Esophagus muscularis mucosa (tissue), 4 donors: ENCODE data around the gene ADORA1. TPM values are rescaled to one million over a fixed set of nuclear protein-coding genes. Genes with fewer than 3 reads are reported as not detected.

Experiments used
- DNase-seq: peaks from one replicate; pipeline ENCODE4 v3.0.0-alpha.2; 2017; ENCODE audit errors: extremely low spot score
- H3K27ac ChIP-seq, 4 donors: fragments of 200-600 bp; sonication (generic); replicated peaks in 1 of 4; 1 replicate in 3 of 4; 2 replicates in 1 of 4; pipeline ENCODE4 v1.5.1; 2016 to 2019; ENCODE audit warnings: mild to moderate bottlenecking in 1 of 4
- H3K27me3 ChIP-seq, 4 donors: fragments of 200-600 bp; sonication (generic); one replicate each; pipeline versions ENCODE4 v1.5.1 to v1.6.0; 2016 to 2019
- H3K36me3 ChIP-seq, 4 donors: fragments of 200-600 bp; sonication (generic); one replicate each; pipeline ENCODE4 v1.5.1; 2016 to 2019
- H3K4me1 ChIP-seq, 4 donors: fragments of 200-600 bp; sonication (generic); one replicate each; pipeline ENCODE4 v1.5.1; 2016 to 2019
- H3K4me3 ChIP-seq, 4 donors: fragments of 200-600 bp; sonication (generic); 1 replicate in 2 of 4; 2 replicates in 2 of 4; pipeline ENCODE4 v1.5.1; 2016 to 2019; ENCODE audit warnings: mild to moderate bottlenecking in 4 of 4, moderate library complexity in 1 of 4
- H3K9me3 ChIP-seq, 4 donors: fragments of 200-600 bp; sonication (generic); 1 replicate in 3 of 4; 2 replicates in 1 of 4; pipeline ENCODE4 v1.5.1; 2016 to 2019
- EP300 ChIP-seq: sonication (generic); formaldehyde crosslinking; IDR thresholded peaks from one replicate; pipeline ENCODE4 v1.6.1; 2017; ENCODE audit warnings: antibody characterized with exemption
- POLR2A ChIP-seq: fragments of 450-650 bp; IDR thresholded peaks from one replicate; pipeline ENCODE4 v1.6.1; 2017; ENCODE audit warnings: antibody characterized with exemption, moderate library complexity, mild to moderate bottlenecking, low read depth
- POLR2AphosphoS5 ChIP-seq, 2 donors: sonication (generic); formaldehyde crosslinking; IDR thresholded peaks; one replicate each; pipeline ENCODE4 v1.6.1; 2017; ENCODE audit warnings: antibody characterized with exemption in 2 of 2
- WGBS: methylation state at CpG from one replicate; pipeline ENCODE4 v1.1.5; 2018; 5-methylcytosine and 5-hydroxymethylcytosine counted together
- intact Hi-C: fragments of 100-400 bp; cut with DNase I; formaldehyde crosslinking; loops from one replicate; pipeline ENCODE4 v1.15.1; 2023
- total RNA-seq, 4 donors: library from RNA; depleted of rRNA; stranded (reverse); fragments of >200 nt; gene quantifications; one replicate each; pipeline versions ENCODE4 v1.1.0 to v1.2.1, GENCODE V29; 2016
- TF ChIP-seq, protein P1 (sequence below), 3 experiments: fragments of 200-600 bp in 2 of 3; fragments of 450-650 bp in 1 of 3; sonication (generic) in 2 of 3; IDR thresholded peaks; one replicate each; pipeline ENCODE4 v1.5.1; 2017 to 2019; ENCODE audit warnings: antibody characterized with exemption in 3 of 3, mild to moderate bottlenecking in 2 of 3, moderate library complexity in 1 of 3

The ADORA1 gene
- total RNA-seq, 4 donors from 2014 or later, result 0.34 to 1.7 (median 0.80) TPM

DNA sequence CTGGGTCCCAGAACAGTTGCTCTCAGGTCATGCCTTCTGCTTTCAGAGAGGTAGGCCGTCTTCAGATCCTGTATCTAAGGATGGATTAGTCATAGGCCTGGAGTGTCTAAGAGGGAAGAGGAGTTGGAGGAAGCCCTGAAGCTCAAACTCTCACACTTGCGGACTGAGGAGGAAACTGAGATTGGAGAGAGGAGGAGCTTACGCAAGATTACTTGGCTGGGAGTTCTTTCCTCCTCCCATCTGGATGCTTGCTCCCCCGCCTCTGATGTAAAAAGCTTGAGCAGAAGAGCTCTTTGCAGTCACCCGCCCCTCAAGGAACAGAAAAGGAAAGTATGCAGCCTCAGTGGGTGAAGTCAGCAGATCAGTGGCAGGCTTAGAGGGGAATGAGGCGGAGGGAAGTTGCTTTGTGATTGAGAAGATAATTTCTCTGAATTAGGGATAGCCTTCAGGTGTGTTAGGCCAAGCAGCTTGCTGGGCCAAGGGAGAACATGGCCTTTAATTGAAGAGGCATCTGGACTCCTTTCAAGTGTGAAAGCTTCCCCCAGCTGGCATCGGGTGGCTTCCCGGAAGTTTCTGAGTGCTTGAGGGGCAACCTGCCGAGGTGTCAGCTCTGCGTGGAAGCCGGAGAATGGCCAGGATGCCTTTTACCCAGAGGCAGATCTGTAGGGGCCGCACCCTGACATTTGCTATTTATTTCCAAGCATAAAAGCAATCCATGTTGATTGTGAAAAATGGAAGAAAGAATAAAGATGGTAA is 6.6 kb downstream of the ADORA1 start:
- TF ChIP-seq EP300 (no peak), POLR2AphosphoS5 (IDR thresholded peaks at IDR 0.05) (no peak), POLR2A (no peak)
- TF ChIP-seq, protein P1, sequence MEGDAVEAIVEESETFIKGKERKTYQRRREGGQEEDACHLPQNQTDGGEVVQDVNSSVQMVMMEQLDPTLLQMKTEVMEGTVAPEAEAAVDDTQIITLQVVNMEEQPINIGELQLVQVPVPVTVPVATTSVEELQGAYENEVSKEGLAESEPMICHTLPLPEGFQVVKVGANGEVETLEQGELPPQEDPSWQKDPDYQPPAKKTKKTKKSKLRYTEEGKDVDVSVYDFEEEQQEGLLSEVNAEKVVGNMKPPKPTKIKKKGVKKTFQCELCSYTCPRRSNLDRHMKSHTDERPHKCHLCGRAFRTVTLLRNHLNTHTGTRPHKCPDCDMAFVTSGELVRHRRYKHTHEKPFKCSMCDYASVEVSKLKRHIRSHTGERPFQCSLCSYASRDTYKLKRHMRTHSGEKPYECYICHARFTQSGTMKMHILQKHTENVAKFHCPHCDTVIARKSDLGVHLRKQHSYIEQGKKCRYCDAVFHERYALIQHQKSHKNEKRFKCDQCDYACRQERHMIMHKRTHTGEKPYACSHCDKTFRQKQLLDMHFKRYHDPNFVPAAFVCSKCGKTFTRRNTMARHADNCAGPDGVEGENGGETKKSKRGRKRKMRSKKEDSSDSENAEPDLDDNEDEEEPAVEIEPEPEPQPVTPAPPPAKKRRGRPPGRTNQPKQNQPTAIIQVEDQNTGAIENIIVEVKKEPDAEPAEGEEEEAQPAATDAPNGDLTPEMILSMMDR (IDR thresholded peaks at IDR 0.05), result no peak
- DNase-seq, result no peak
- Histone ChIP-seq H3K9me3 (no peaks in the 10 kb centered on the region), H3K36me3 (no peaks in the 10 kb centered on the region), H3K4me3 (no peak overlapping the region), H3K4me1 (peaks cover 11 to 16% (median 14%) of the 10 kb centered on the region in 4 donors), H3K27ac (peak overlapping the region in 1 of 4 donors; percentile 16), H3K27me3 (peaks cover 0 to 5% (median 0%) of the 10 kb centered on the region in 4 donors)
- WGBS, result 77% methylated on average over 12 of the region's 12 CpGs
- intact Hi-C loops, result no loop called here

DNA sequence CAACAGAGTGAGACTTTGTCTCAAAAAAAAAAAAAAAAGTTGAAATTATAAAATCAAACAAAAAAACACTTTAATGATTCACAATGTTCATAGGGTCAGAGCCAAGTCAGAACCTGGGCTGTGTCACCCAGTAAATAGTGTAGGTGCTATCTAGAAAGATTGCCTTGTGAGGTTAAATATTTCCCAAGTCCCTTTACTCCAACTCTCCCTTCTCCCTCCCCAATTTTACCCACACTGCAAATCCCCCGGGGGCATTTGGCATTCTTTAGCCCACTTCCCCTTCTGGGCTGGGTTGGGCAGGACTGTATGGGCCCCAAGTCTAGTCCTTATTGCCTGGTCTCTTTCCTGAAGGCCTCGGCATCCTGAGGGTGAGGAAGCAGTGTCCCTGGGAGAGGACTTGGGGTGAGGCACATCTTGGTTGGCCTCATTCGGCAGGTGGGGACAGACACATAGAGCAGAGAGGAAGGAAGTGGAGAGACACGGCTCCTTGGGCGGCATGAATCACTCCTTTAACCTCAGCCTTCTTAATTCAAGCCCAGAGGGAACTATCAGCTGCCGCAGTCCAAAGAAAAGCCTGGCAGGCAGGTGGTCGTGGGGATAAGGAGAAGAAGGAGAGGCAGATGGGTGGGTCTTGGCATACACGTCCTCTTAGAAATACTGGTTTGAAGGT is 8.2 kb downstream of the ADORA1 start:
- no peaks in the 10 kb centered on the region for H3K9me3 ChIP-seq
- peaks cover 0 to 5% (median 0%) of the 10 kb centered on the region in 4 donors for H3K27me3 ChIP-seq
- peaks cover 0 to under 1% (median 0%) of the 10 kb centered on the region in 4 donors for H3K4me1 ChIP-seq
- no peak for DNase-seq
- no peak overlapping the region for H3K4me3 ChIP-seq
- H3K36me3 ChIP-seq, result no peaks in the 10 kb centered on the region
- no peak overlapping the region for H3K27ac ChIP-seq
- intact Hi-C loops, result no loop called here
- 64% methylated on average over 8 of the region's 8 CpGs for WGBS
- TF ChIP-seq POLR2AphosphoS5 (IDR thresholded peaks at IDR 0.05) (no peak), EP300 (no peak), POLR2A (no peak)
- TF ChIP-seq, protein P1 (IDR thresholded peaks at IDR 0.05), result no peak

DNA sequence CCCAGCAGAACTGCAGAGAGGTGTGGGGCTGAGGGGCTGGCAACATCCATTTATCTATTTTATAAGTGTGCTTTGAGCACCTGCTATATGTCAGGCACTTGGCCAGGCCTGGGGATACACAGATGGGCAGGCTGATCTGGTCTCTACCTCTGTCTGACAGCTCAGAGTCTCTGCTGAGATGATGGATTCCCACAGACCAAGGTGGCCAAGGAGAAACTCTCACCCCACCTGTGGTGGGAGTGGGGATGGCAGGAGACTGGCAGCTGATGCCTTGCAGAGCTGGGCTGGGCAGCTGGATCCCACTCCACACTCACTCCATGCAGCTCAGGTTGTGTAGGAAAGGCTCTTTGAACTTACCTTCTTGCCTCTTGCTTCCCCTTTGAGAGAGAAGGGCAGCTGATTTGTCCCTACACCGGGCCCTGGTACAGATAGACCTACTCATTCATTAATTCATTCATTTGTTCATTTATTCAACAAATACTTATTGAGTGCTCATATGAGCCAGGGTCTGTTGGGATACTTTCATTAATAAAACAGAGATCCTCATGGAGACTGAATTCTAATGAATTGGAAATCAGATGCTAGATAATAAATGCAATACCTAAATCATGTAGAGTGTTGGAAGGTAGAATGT is 9.0 kb downstream of the ADORA1 start:
- TF ChIP-seq EP300 (no peak), POLR2AphosphoS5 (IDR thresholded peaks at IDR 0.05) (no peak), POLR2A (no peak)
- TF ChIP-seq, protein P1 (IDR thresholded peaks at IDR 0.05), result no peak
- intact Hi-C loops, result no loop called here
- 88% methylated on average over 1 of the region's 1 CpG for WGBS

GRCh38 chr1:203137324-203137723 is 9.8 kb downstream of the ADORA1 start:
- 93% methylated on average over 4 of the region's 4 CpGs for WGBS
- TF ChIP-seq EP300 (no peak), POLR2AphosphoS5 (IDR thresholded peaks at IDR 0.05) (no peak), POLR2A (no peak)
- TF ChIP-seq, protein P1 (IDR thresholded peaks at IDR 0.05), result no peak
- Histone ChIP-seq H3K4me3 (no peak overlapping the region), H3K4me1 (peaks cover 0 to 4% (median 0%) of the 10 kb centered on the region in 4 donors), H3K36me3 (no peaks in the 10 kb centered on the region), H3K27ac (no peak overlapping the region), H3K9me3 (no peaks in the 10 kb centered on the region), H3K27me3 (peaks cover 0 to 5% (median 0%) of the 10 kb centered on the region in 4 donors)
- intact Hi-C loops, result no loop called here
- DNase-seq, result no peak

More for the DNA sequence above, 9.0 kb downstream of the ADORA1 start:
- DNase-seq, result no peak
- Histone ChIP-seq H3K9me3 (no peaks in the 10 kb centered on the region), H3K36me3 (no peaks in the 10 kb centered on the region), H3K4me1 (peaks cover 0 to 4% (median 0%) of the 10 kb centered on the region in 4 donors), H3K27ac (no peak overlapping the region), H3K27me3 (peaks cover 0 to 5% (median 0%) of the 10 kb centered on the region in 4 donors), H3K4me3 (no peak overlapping the region)
